HepG2 (cell line): Measurements from ENCODE around the gene RNLS. TPM values are rescaled to one million over a fixed set of nuclear protein-coding genes. Genes with fewer than 3 reads are reported as not detected.

Experiments
- CEBPG ChIP-seq: IDR thresholded peaks from 2 replicates; pipeline ENCODE4 v1.6.1; 2016
- HOXA9 ChIP-seq: sonication (generic); formaldehyde crosslinking; IDR thresholded peaks from 2 replicates; pipeline ENCODE4 v1.8.1; 2022; ENCODE audit warnings: missing genetic modification reagents, mild to moderate bottlenecking, moderate library complexity, borderline replicate concordance
- PTBP1 ChIP-seq: fragments of 200-400 bp; formaldehyde crosslinking; IDR thresholded peaks from 2 replicates; pipeline ENCODE4 v1.6.1; 2018; ENCODE audit warnings: low read length, low read depth; ENCODE audit not compliant: poor library complexity, severe bottlenecking
- ZNF142 ChIP-seq: sonication (generic); formaldehyde crosslinking; IDR thresholded peaks from 2 replicates; pipeline ENCODE4 v1.4.0; 2020; ENCODE audit warnings: missing genetic modification reagents
- ZNF207 ChIP-seq: fragments of 450-650 bp; IDR thresholded peaks from 2 replicates; pipeline ENCODE4 v1.6.1; 2016; ENCODE audit warnings: antibody characterized with exemption, borderline replicate concordance
- ZNF569 ChIP-seq: sonication (generic); formaldehyde crosslinking; IDR thresholded peaks from 2 replicates; pipeline ENCODE4 v1.5.0; 2020; ENCODE audit warnings: mild to moderate bottlenecking, missing genetic modification reagents, moderate library complexity, borderline replicate concordance
- polyA plus RNA-seq, 8 experiments: library from polyadenylated mRNA; depleted of rRNA in 3 of 8; stranded (reverse) in 7 of 8; unstranded in 1 of 8; fragments of >200 nt; fragmentation: Illumina TruSeq in 4 of 8; extraction: Trizol in 4 of 8; gene quantifications; 2 replicates each; pipeline versions ENCODE4 v1.2.1 to v1.2.3, GENCODE V29; 2011 to 2016; ENCODE audit warnings: low read depth in 4 of 8, missing spikeins in 1 of 8, mixed read lengths in 1 of 8; ENCODE audit not compliant: insufficient read depth in 1 of 8
- total RNA-seq, 5 experiments: library from RNA; depleted of rRNA; stranded (reverse); fragments of >200 nt; fragmentation: Illumina TruSeq; extraction: Trizol; gene quantifications; 2 replicates each; pipeline ENCODE4 v1.2.3, GENCODE V29; 2016; ENCODE audit warnings: low read depth in 1 of 5
- TF ChIP-seq, protein P1 (sequence below): sonication (generic); formaldehyde crosslinking; IDR thresholded peaks from 2 replicates; pipeline ENCODE4 v1.5.0; 2020; ENCODE audit warnings: missing genetic modification reagents, mild to moderate bottlenecking, borderline replicate concordance

The RNLS gene
- total and polyA plus RNA-seq, 2 of the 13 experiments (the other 11 are each of a cell fraction or from before 2014, with no cell fraction given): not detected

DNA sequence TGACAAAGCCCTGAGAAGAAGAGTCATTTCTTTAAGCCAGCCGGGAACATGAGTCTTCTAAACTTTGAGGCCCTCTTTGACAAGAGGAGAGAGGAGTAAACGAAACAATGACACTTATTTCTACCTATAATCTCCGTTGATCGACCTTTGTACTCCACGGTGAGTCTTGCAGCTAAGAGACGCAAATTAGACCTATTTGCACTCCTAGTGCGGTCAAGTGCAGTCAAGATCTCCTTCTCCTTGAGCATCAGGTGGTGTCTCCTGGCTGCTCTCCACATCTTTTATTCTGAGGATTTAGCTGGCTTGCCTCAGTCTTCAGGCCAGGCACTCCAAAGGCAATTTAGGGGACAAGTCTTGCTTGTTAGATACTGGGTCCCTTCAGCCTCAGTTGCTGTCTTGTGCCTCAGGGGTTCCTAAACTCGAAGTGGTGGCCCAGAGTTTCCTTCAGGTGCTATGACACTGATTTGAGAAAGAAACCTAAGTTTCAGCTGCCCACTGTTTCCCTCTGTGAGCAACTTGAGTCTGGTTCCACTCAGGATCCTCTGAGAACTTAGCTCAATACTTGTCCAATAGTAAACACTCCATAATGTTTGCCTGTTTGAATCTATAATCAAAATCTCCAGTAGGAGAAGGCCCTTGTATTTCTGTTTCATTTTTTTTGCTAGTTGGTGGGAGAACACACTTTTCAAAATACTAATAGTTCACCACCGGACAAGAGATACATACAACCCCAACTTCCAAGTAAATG is 312.9 kb downstream of the RNLS start (continued):
- no peak for TF ChIP-seq ZNF142 (CRISPR knock-in tag)
- no peak for TF ChIP-seq PTBP1
- TF ChIP-seq, protein P1, sequence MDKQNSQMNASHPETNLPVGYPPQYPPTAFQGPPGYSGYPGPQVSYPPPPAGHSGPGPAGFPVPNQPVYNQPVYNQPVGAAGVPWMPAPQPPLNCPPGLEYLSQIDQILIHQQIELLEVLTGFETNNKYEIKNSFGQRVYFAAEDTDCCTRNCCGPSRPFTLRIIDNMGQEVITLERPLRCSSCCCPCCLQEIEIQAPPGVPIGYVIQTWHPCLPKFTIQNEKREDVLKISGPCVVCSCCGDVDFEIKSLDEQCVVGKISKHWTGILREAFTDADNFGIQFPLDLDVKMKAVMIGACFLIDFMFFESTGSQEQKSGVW: no peak
- TF ChIP-seq CEBPG: no peak
- no peak for TF ChIP-seq ZNF207
- TF ChIP-seq ZNF569 (CRISPR knock-in tag): no peak
- no peak for TF ChIP-seq HOXA9 (CRISPR knock-in tag)
